GM18511 (cell line): ENCODE measurements around the gene SF1.

Source experiments
- ATAC-seq: cut with Tn5 transposase; IDR thresholded peaks from one replicate; pipeline ENCODE4 v1.9.1; 2021; ENCODE audit warnings: mild to moderate bottlenecking, moderate library complexity; ENCODE audit not compliant: unreplicated experiment

Gene SF1

GRCh38 chr11:64762674-64763525 is 15.4 kb downstream of the SF1 start:
- ATAC-seq: no peak

GRCh38 chr11:64762277-64762673 is 16.1 kb downstream of the SF1 start:
- ATAC-seq: no peak

- no peak for ATAC-seq
Measured at GRCh38 chr11:64760759-64761420, 17.5 kb downstream of the SF1 start.

GRCh38 chr11:64759722-64760719 is 18.3 kb downstream of the SF1 start, which contains the start of gene PYGM:
PYGM (minus strand) TSS chr11:64759974; CDS start chr11:64759898, 76 bp downstream.
- ATAC-seq: no peak

GRCh38 chr11:64759131-64759721 is 19.1 kb downstream of the SF1 start:
- no peak for ATAC-seq

GRCh38 chr11:64758330-64759079 is 19.8 kb downstream of the SF1 start:
- no peak for ATAC-seq

GRCh38 chr11:64757549-64758329 is 20.6 kb downstream of the SF1 start:
- ATAC-seq: no peak

GRCh38 chr11:64755681-64756361 is 22.5 kb downstream of the SF1 start:
- ATAC-seq: no peak

- ATAC-seq: no peak
Measured at GRCh38 chr11:64754919-64755662, 23.3 kb downstream of the SF1 start.

GRCh38 chr11:64754124-64754918 is 24.0 kb downstream of the SF1 start:
- no peak for ATAC-seq

- ATAC-seq: no peak
Measured at GRCh38 chr11:64753380-64754123, 24.8 kb downstream of the SF1 start.

- no peak for ATAC-seq
Measured at GRCh38 chr11:64753019-64753379, 25.3 kb downstream of the SF1 start.

- ATAC-seq: no peak
Measured at GRCh38 chr11:64752175-64752970, 26.0 kb downstream of the SF1 start.

- ATAC-seq: no peak
Measured at GRCh38 chr11:64751580-64751979, 26.8 kb downstream of the SF1 start.

- ATAC-seq: no peak
Measured at GRCh38 chr11:64751136-64751535, 27.2 kb downstream of the SF1 start.
